GM12878 (cell line): ENCODE data around the gene BATF. TPM values are rescaled to one million over a fixed set of nuclear protein-coding genes. Genes with fewer than 3 reads are reported as not detected.

Experiments used
- CBX3 ChIP-seq: fragments of 200-600 bp; sonication (generic); IDR thresholded peaks from 2 replicates; pipeline ENCODE4 v1.6.1; 2016; ENCODE audit warnings: low read depth, borderline replicate concordance
- CEBPB ChIP-seq, 2 experiments: fragments of 150-350 bp in 1 of 2; IDR thresholded peaks; 2 replicates each; pipeline ENCODE4 v1.6.1; 2012 to 2014; ENCODE audit warnings: low read depth in 2 of 2, low read length in 2 of 2, borderline replicate concordance in 1 of 2, inconsistent platforms in 1 of 2
- CHD4 ChIP-seq: fragments of 200-600 bp; sonication (generic); IDR thresholded peaks from 2 replicates; pipeline ENCODE4 v1.6.1; 2016; ENCODE audit warnings: mild to moderate bottlenecking
- DPF2 ChIP-seq: fragments of 450-650 bp; IDR thresholded peaks from 2 replicates; pipeline ENCODE4 v1.6.1; 2017; ENCODE audit warnings: mild to moderate bottlenecking
- E2F8 ChIP-seq: fragments of 450-650 bp; IDR thresholded peaks from 2 replicates; pipeline ENCODE4 v1.6.1; 2018; ENCODE audit warnings: mild to moderate bottlenecking, low read depth, moderate library complexity; ENCODE audit not compliant: partially characterized antibody
- EED ChIP-seq: sonication (generic); IDR thresholded peaks from 2 replicates; pipeline ENCODE4 v1.6.1; 2016; ENCODE audit warnings: antibody characterized with exemption, low read depth
- EP300 ChIP-seq, 2 experiments: fragments of 150-350 bp in 1 of 2; IDR thresholded peaks; 2 replicates each; pipeline ENCODE4 v1.6.1; 2011 to 2012; ENCODE audit warnings: low read depth in 2 of 2, low read length in 2 of 2, borderline replicate concordance in 1 of 2, improper control_type of control experiment in 1 of 2, inconsistent platforms in 1 of 2; ENCODE audit not compliant: control insufficient read depth in 1 of 2
- FOXM1 ChIP-seq: IDR thresholded peaks from 2 replicates; pipeline ENCODE4 v1.6.1; 2012; ENCODE audit warnings: low read depth, mild to moderate bottlenecking, inconsistent platforms, low read length, moderate library complexity
- HDGF ChIP-seq: fragments of 450-650 bp; IDR thresholded peaks from 2 replicates; pipeline ENCODE4 v1.6.1; 2016; ENCODE audit warnings: antibody characterized with exemption
- IKZF2 ChIP-seq, 2 experiments: fragments of 450-650 bp; IDR thresholded peaks; 2 replicates each; pipeline ENCODE4 v1.6.1; 2017; ENCODE audit warnings: mild to moderate bottlenecking in 2 of 2, moderate library complexity in 2 of 2
- MEF2A ChIP-seq: IDR thresholded peaks from 2 replicates; pipeline ENCODE4 v1.6.1; 2011; ENCODE audit warnings: low read depth, mild to moderate bottlenecking, low read length, moderate library complexity; ENCODE audit not compliant: insufficient read depth
- NBN ChIP-seq: fragments of 450-650 bp; IDR thresholded peaks from 2 replicates; pipeline ENCODE4 v1.6.1; 2016
- NFXL1 ChIP-seq: fragments of 450-650 bp; IDR thresholded peaks from 2 replicates; pipeline ENCODE4 v1.6.1; 2017; ENCODE audit warnings: antibody characterized with exemption, mild to moderate bottlenecking, borderline replicate concordance
- NFYB ChIP-seq: IDR thresholded peaks from 2 replicates; pipeline ENCODE4 v1.6.1; 2011; ENCODE audit warnings: low read depth, mild to moderate bottlenecking, low read length, improper control_type of control experiment, moderate library complexity; ENCODE audit not compliant: insufficient read depth
- NR2C1 ChIP-seq: fragments of 450-650 bp; IDR thresholded peaks from 2 replicates; pipeline ENCODE4 v1.6.1; 2017; ENCODE audit warnings: antibody characterized with exemption, mild to moderate bottlenecking, moderate library complexity
- PKNOX1 ChIP-seq: fragments of 450-650 bp; IDR thresholded peaks from 2 replicates; pipeline ENCODE4 v1.6.1; 2016; ENCODE audit warnings: mild to moderate bottlenecking
- PML ChIP-seq: IDR thresholded peaks from 2 replicates; pipeline ENCODE4 v1.6.1; 2012; ENCODE audit warnings: low read length, inconsistent platforms
- POU2F2 ChIP-seq: IDR thresholded peaks from 3 replicates; pipeline ENCODE4 v1.6.1; 2011; ENCODE audit warnings: low read depth, mild to moderate bottlenecking, low read length, borderline replicate concordance
- SMARCA5 ChIP-seq: fragments of 450-650 bp; IDR thresholded peaks from 2 replicates; pipeline ENCODE4 v1.6.1; 2017; ENCODE audit warnings: mild to moderate bottlenecking
- SP1 ChIP-seq: IDR thresholded peaks from one replicate; pipeline ENCODE4 v1.6.1; 2011; ENCODE audit warnings: low read depth, low read length
- SREBF2 ChIP-seq: IDR thresholded peaks from 2 replicates; pipeline ENCODE4 v1.6.1; 2012; ENCODE audit warnings: mild to moderate bottlenecking, low read length
- TCF7 ChIP-seq: IDR thresholded peaks from 2 replicates; pipeline ENCODE4 v1.6.1; 2014; ENCODE audit warnings: antibody characterized with exemption, borderline replicate concordance
- YBX1 ChIP-seq: fragments of 450-650 bp; IDR thresholded peaks from 2 replicates; pipeline ENCODE4 v1.6.1; 2016; ENCODE audit warnings: antibody characterized with exemption
- ZNF217 ChIP-seq: fragments of 450-650 bp; IDR thresholded peaks from 2 replicates; pipeline ENCODE4 v1.6.1; 2017; ENCODE audit warnings: antibody characterized with exemption, mild to moderate bottlenecking
- polyA plus RNA-seq, 11 experiments: library from polyadenylated mRNA; depleted of rRNA in 4 of 11; unstranded in 6 of 11; stranded (reverse) in 5 of 11; fragments of >200 nt; fragmentation: Nextera tagmentation in 4 of 11; fragmentation: Illumina TruSeq in 1 of 11; extraction: Ambion mirVana in 4 of 11; extraction: Trizol in 1 of 11; gene quantifications; 1 replicate in 1 of 11; 2 replicates in 10 of 11; pipeline versions ENCODE4 v1.2.1 to v1.2.3, GENCODE V29; 2011 to 2016; ENCODE audit warnings: inconsistent platforms in 2 of 11, missing spikeins in 2 of 11, low read depth in 1 of 11
- total RNA-seq, 4 experiments: library from RNA; depleted of rRNA in 3 of 4; stranded (reverse); fragments of >200 nt in 3 of 4; fragmentation: Illumina TruSeq in 1 of 4; extraction: Trizol in 1 of 4; gene quantifications; 2 replicates each; pipeline versions ENCODE4 v1.2.1 to v1.2.3, GENCODE V29; 2013 to 2021
- TF ChIP-seq, protein P1 (sequence below): fragments of 450-650 bp; IDR thresholded peaks from 2 replicates; pipeline ENCODE4 v1.6.1; 2017; ENCODE audit warnings: mild to moderate bottlenecking
- TF ChIP-seq, protein P2 (sequence below): fragments of 450-650 bp; IDR thresholded peaks from 2 replicates; pipeline ENCODE4 v1.6.1; 2016; ENCODE audit warnings: mild to moderate bottlenecking
- TF ChIP-seq, protein P3 (sequence below): IDR thresholded peaks from 2 replicates; pipeline ENCODE4 v1.6.1; 2012; ENCODE audit warnings: low read depth, low read length, improper control_type of control experiment

Gene BATF
- total and polyA plus RNA-seq, 10 of the 15 experiments (the other 5 are each of a cell fraction or from before 2014, with no cell fraction given): 10.0 to 154 (median 103) TPM

- TF ChIP-seq IKZF2 (IDR thresholded peaks at IDR 0.05) (peak; percentile 63 to 68; a peak in 3 of 4 replicates), NFXL1 (no peak), CHD4 (no peak), FOXM1 (no peak), YBX1 (no peak), EED (peak; percentile 73), PML (peak; percentile 66; the same call in 1 of the 2 replicates), DPF2 (no peak), POU2F2 (no peak), E2F8 (no peak), HDGF (no peak), NR2C1 (no peak), NBN (0 out of 2 replicates have a peak, but pooled peaks have one; percentile 16), SP1 (no peak), PKNOX1 (peak; percentile 60), NFYB (no peak), MEF2A (no peak), CBX3 (no peak), EP300 (IDR thresholded peaks at IDR 0.05; ENCODE audit: borderline replicate concordance in 1 of 2, control insufficient read depth in 1 of 2, low read depth in 2 of 2, low read length in 2 of 2) (peak in 1 of 2 experiments; percentile 49; a peak in 1 of 4 replicates), SMARCA5 (no peak), TCF7 (no peak), SREBF2 (no peak), ZNF217 (no peak), CEBPB (IDR thresholded peaks at IDR 0.05; ENCODE audit: borderline replicate concordance in 1 of 2, low read depth in 2 of 2, low read length in 2 of 2) (no peak)
- TF ChIP-seq, protein P1, sequence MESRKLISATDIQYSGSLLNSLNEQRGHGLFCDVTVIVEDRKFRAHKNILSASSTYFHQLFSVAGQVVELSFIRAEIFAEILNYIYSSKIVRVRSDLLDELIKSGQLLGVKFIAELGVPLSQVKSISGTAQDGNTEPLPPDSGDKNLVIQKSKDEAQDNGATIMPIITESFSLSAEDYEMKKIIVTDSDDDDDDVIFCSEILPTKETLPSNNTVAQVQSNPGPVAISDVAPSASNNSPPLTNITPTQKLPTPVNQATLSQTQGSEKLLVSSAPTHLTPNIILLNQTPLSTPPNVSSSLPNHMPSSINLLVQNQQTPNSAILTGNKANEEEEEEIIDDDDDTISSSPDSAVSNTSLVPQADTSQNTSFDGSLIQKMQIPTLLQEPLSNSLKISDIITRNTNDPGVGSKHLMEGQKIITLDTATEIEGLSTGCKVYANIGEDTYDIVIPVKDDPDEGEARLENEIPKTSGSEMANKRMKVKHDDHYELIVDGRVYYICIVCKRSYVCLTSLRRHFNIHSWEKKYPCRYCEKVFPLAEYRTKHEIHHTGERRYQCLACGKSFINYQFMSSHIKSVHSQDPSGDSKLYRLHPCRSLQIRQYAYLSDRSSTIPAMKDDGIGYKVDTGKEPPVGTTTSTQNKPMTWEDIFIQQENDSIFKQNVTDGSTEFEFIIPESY: no peak
- TF ChIP-seq, protein P2, sequence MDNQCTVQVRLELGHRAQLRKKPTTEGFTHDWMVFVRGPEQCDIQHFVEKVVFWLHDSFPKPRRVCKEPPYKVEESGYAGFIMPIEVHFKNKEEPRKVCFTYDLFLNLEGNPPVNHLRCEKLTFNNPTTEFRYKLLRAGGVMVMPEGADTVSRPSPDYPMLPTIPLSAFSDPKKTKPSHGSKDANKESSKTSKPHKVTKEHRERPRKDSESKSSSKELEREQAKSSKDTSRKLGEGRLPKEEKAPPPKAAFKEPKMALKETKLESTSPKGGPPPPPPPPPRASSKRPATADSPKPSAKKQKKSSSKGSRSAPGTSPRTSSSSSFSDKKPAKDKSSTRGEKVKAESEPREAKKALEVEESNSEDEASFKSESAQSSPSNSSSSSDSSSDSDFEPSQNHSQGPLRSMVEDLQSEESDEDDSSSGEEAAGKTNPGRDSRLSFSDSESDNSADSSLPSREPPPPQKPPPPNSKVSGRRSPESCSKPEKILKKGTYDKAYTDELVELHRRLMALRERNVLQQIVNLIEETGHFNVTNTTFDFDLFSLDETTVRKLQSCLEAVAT: no peak
- TF ChIP-seq, protein P3, sequence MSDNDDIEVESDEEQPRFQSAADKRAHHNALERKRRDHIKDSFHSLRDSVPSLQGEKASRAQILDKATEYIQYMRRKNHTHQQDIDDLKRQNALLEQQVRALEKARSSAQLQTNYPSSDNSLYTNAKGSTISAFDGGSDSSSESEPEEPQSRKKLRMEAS: peak; percentile 75
Measured at GRCh38 chr14:75549169-75549568, 26.9 kb downstream of the BATF start (continued).
